HTR-8/SVneo (cell line): ENCODE data around the gene NFATC2.
"Not testable (repeated sequence)": the region's sequence is repeated elsewhere in the genome, so short reads cannot be mapped to it uniquely, and the experiment has no call there.

Experiments used
- DNase-seq: peaks from one replicate; pipeline ENCODE4 v3.0.0; 2011; ENCODE audit warnings: low spot score, mixed read lengths; ENCODE audit not compliant: insufficient read length
- FAIRE-seq: peaks from 2 replicates; lab custom pipeline; 2011; peaks lifted over from hg19 to GRCh38; lab: Jason Lieb, UNC

The NFATC2 gene

GRCh38 chr20:51354191-51354768 is 188.2 kb downstream of the NFATC2 start:
- DNase-seq, result no peak
- FAIRE-seq, result no peak

GRCh38 chr20:51353491-51353890 is 189.0 kb downstream of the NFATC2 start:
- no peak for DNase-seq
- FAIRE-seq, result peak; percentile 66

- no peak for FAIRE-seq
- no peak for DNase-seq
Observed at GRCh38 chr20:51352791-51353190, 189.7 kb downstream of the NFATC2 start.

GRCh38 chr20:51350941-51351631 is 191.4 kb downstream of the NFATC2 start:
- FAIRE-seq (peak; percentile 94), DNase-seq (no peak)

GRCh38 chr20:51348876-51349275 is 193.6 kb downstream of the NFATC2 start:
- DNase-seq (no peak), FAIRE-seq (peak; percentile 44)

GRCh38 chr20:51347831-51348230 is 194.7 kb downstream of the NFATC2 start:
- DNase-seq, result no peak
- peak; percentile 28 for FAIRE-seq

GRCh38 chr20:51346686-51347485 is 195.6 kb downstream of the NFATC2 start:
- FAIRE-seq (peak; percentile 98), DNase-seq (no peak)

- DNase-seq (peak; percentile 89), FAIRE-seq (no peak)
Observed at GRCh38 chr20:51345601-51346101, 196.9 kb downstream of the NFATC2 start.

GRCh38 chr20:51343802-51344201 is 198.7 kb downstream of the NFATC2 start:
- not testable (repeated sequence) for DNase-seq
- peak; percentile 78 for FAIRE-seq

- DNase-seq (no peak), FAIRE-seq (peak; percentile 79)
Observed at GRCh38 chr20:51342510-51343236, 199.8 kb downstream of the NFATC2 start.

- FAIRE-seq (peak; percentile 42), DNase-seq (no peak)
Observed at GRCh38 chr20:51341581-51341980, 200.9 kb downstream of the NFATC2 start.

GRCh38 chr20:51340451-51340840 is 202.1 kb downstream of the NFATC2 start:
- no peak for DNase-seq
- FAIRE-seq, result peak; percentile 42

- FAIRE-seq (peak; percentile 38), DNase-seq (no peak)
Observed at GRCh38 chr20:51339721-51340450, 202.6 kb downstream of the NFATC2 start.

GRCh38 chr20:51338692-51339440 is 203.7 kb downstream of the NFATC2 start:
- DNase-seq (no peak), FAIRE-seq (peak; percentile 75)

GRCh38 chr20:51337126-51337805 is 205.3 kb downstream of the NFATC2 start:
- DNase-seq (no peak), FAIRE-seq (peak; percentile 83)
